PFSK-1 (cell line): ENCODE results near the gene COMMD3.

ENCODE experiments used
- FOXP2 ChIP-seq: optimal IDR thresholded peaks from 2 replicates; pipeline ENCODE3; 2011; ENCODE audit warnings: borderline replicate concordance, control low read depth, inconsistent platforms; ENCODE audit not compliant: insufficient read depth; ENCODE audit errors: extremely low read length, extremely low read depth
- POLR2AphosphoS5 ChIP-seq: IDR thresholded peaks from 2 replicates; pipeline ENCODE4 v1.6.1; 2012; ENCODE audit warnings: low read depth, mild to moderate bottlenecking, control low read depth, low read length, moderate library complexity
- REST ChIP-seq, 2 experiments: IDR thresholded peaks; 2 replicates each; pipeline versions ENCODE4 v1.6.1 to v1.8.0; 2011 to 2012; ENCODE audit warnings: low read depth in 2 of 2, low read length in 2 of 2, control low read depth in 1 of 2, inconsistent platforms in 1 of 2, mild to moderate bottlenecking in 1 of 2, moderate library complexity in 1 of 2; ENCODE audit not compliant: insufficient read depth in 1 of 2
- SIN3A ChIP-seq: IDR thresholded peaks from 2 replicates; pipeline ENCODE4 v1.6.1; 2012; ENCODE audit warnings: mild to moderate bottlenecking, low read length, moderate library complexity, borderline replicate concordance; ENCODE audit not compliant: insufficient read depth
- TAF1 ChIP-seq: IDR thresholded peaks from 2 replicates; pipeline ENCODE4 v1.6.1; 2012; ENCODE audit warnings: low read length, control low read depth, borderline replicate concordance; ENCODE audit not compliant: insufficient read depth

The COMMD3 gene

GRCh38 chr10:22346096-22346661 lies 30.0 kb downstream of the COMMD3 start:
- no peak for TF ChIP-seq REST (IDR thresholded peaks at IDR 0.05; ENCODE audit: insufficient read depth in 1 of 2, low read depth in 2 of 2, low read length in 2 of 2)
- TF ChIP-seq TAF1: no peak
- no peak for TF ChIP-seq FOXP2
- no peak for TF ChIP-seq SIN3A
- no peak for TF ChIP-seq POLR2AphosphoS5

- TF ChIP-seq FOXP2 (no peak), REST (IDR thresholded peaks at IDR 0.05; ENCODE audit: insufficient read depth in 1 of 2, low read depth in 2 of 2, low read length in 2 of 2) (no peak), SIN3A (no peak), TAF1 (no peak), POLR2AphosphoS5 (no peak)
Measured at GRCh38 chr10:22349755-22350154, 33.6 kb downstream of the COMMD3 start.

GRCh38 chr10:22351131-22351703 lies 35.0 kb downstream of the COMMD3 start:
- TF ChIP-seq SIN3A (no peak), TAF1 (no peak), REST (IDR thresholded peaks at IDR 0.05; ENCODE audit: insufficient read depth in 1 of 2, low read depth in 2 of 2, low read length in 2 of 2) (no peak), POLR2AphosphoS5 (no peak), FOXP2 (no peak)

GRCh38 chr10:22356324-22356873 lies 40.2 kb downstream of the COMMD3 start:
- TF ChIP-seq REST (IDR thresholded peaks at IDR 0.05; ENCODE audit: insufficient read depth in 1 of 2, low read depth in 2 of 2, low read length in 2 of 2) (no peak), FOXP2 (no peak), POLR2AphosphoS5 (no peak), SIN3A (no peak), TAF1 (no peak)
